Measurements from ENCODE around the gene SPIN2B. TPM values are rescaled to one million over a fixed set of nuclear protein-coding genes. Genes with fewer than 3 reads are reported as not detected.
"Not testable (repeated sequence)": the region's sequence is repeated elsewhere in the genome, so short reads cannot be mapped to it uniquely, and the experiment has no call there.

Gene SPIN2B
- 10 to 100 TPM; 10.4 to 12.0 TPM for total RNA-seq

GRCh38 chrX:57121162-57121755 is at the start of gene SPIN2B:
SPIN2B (minus strand) TSS chrX:57121548.
- ChIA-PET CTCF (no interaction called here), POLR2A (no interaction called here)
- H3K36me3 Mint-ChIP-seq (ENCODE audit: low read depth) = peaks cover 14% of the 10 kb centered on the region
- H3K4me1 Mint-ChIP-seq = peaks cover 17% of the 10 kb centered on the region
- DNase-seq = peak; percentile 85
- no peaks in the 10 kb centered on the region for H3K27me3 Mint-ChIP-seq
- H3K4me3 Mint-ChIP-seq = peak within 1 kb of the TSS; percentile 89
- H3K27ac Mint-ChIP-seq = peak within 1 kb of the TSS; percentile 93
- H3K9me3 Mint-ChIP-seq = no peaks in the 10 kb centered on the region

- ChIA-PET CTCF (interaction anchor here (1.3 kb wide), 1 partner anchor 26 kb away, joined by 3 read pairs; no protein-coding TSS in a partner anchor), POLR2A (no interaction called here)
- H3K9me3 Mint-ChIP-seq = no peaks in the 10 kb centered on the region
- DNase-seq = peak; percentile 5
- H3K4me3 Mint-ChIP-seq = no peak overlapping the region
- no peaks in the 10 kb centered on the region for H3K36me3 Mint-ChIP-seq (ENCODE audit: low read depth)
- H3K27me3 Mint-ChIP-seq = no peaks in the 10 kb centered on the region
- no peak overlapping the region for H3K27ac Mint-ChIP-seq
- peaks cover 1% of the 10 kb centered on the region for H3K4me1 Mint-ChIP-seq
Observed at GRCh38 chrX:57156397-57157049, 35.2 kb upstream of the SPIN2B start.

DNA sequence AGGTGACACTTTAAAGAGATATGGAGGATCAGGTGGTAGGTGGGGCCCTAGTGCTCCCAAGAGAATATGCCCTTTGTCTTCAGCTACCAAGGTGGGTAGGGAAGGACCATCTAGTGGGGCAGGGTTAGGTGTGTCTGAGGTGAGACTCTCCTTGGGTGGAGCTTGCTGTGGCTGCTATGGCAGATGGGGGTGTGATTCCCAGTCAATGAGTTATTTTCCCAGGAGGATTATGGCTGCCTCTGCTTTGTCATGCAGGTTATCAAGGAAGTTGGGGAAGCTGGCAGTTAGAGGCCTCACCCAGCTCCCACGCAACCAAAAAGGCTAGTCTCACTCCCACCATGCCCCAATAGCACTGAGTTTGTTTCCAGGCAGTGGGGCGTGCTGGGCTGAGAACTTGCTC is 33.8 kb upstream of the SPIN2B start:
- Mint-ChIP-seq H3K27me3 (no peaks in the 10 kb centered on the region), H3K4me1 (peaks cover 1% of the 10 kb centered on the region), H3K4me3 (no peak overlapping the region), H3K27ac (no peak overlapping the region), H3K36me3 (ENCODE audit: low read depth) (no peaks in the 10 kb centered on the region), H3K9me3 (no peaks in the 10 kb centered on the region)
- DNase-seq = no peak
- CTCF ChIA-PET = interaction anchor here (1.0 to 1.3 kb wide), 2 partner anchors 25 to 130 kb away, joined by 3 read pairs; no protein-coding TSS in a partner anchor
- POLR2A ChIA-PET = no interaction called here

DNA sequence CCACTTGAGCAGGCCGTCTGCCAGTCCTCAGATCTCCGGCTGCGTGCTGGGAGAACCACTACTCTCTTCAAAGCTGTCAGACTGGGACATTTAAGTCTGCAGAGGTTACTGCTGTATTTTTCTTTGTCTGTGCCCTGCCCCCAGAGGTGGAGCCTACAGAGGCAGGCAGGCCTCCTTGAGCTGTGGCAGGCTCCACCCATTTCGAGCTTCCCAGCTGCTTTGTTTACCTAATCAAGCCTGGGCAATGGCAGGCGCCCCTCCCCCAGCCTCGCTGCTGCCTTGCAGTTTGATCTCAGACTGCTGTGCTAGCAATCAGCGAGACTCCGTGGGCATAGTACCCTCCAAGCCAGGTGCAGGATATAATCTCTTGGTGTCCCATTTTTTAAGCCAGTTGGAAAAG is 30.9 kb upstream of the SPIN2B start:
- POLR2A ChIA-PET, H3K9me3 Mint-ChIP-seq: not testable (repeated sequence)

GRCh38 chrX:57138674-57139073 is 17.3 kb upstream of the SPIN2B start:
- no peaks in the 10 kb centered on the region for H3K9me3 Mint-ChIP-seq
- DNase-seq = no peak
- ChIA-PET CTCF (no interaction called here), POLR2A (no interaction called here)
- no peaks in the 10 kb centered on the region for H3K27me3 Mint-ChIP-seq
- no peak overlapping the region for H3K4me3 Mint-ChIP-seq
- peaks cover 7% of the 10 kb centered on the region for H3K4me1 Mint-ChIP-seq
- no peak overlapping the region for H3K27ac Mint-ChIP-seq
- H3K36me3 Mint-ChIP-seq (ENCODE audit: low read depth) = no peaks in the 10 kb centered on the region

More for the DNA sequence above, 30.9 kb upstream of the SPIN2B start:
- H3K4me1 Mint-ChIP-seq; H3K27me3 Mint-ChIP-seq; H3K4me3 Mint-ChIP-seq; H3K36me3 Mint-ChIP-seq (ENCODE audit: low read depth); CTCF ChIA-PET; H3K27ac Mint-ChIP-seq; DNase-seq: not testable (repeated sequence)

- Mint-ChIP-seq H3K9me3 (no peaks in the 10 kb centered on the region), H3K4me3 (no peak overlapping the region), H3K4me1 (peaks cover 7% of the 10 kb centered on the region), H3K27me3 (no peaks in the 10 kb centered on the region), H3K27ac (no peak overlapping the region), H3K36me3 (ENCODE audit: low read depth) (no peaks in the 10 kb centered on the region)
- no peak for DNase-seq
- ChIA-PET CTCF (no interaction called here), POLR2A (no interaction called here)
Observed at GRCh38 chrX:57137501-57137900, 16.2 kb upstream of the SPIN2B start.

GRCh38 chrX:57137073-57137472 is 15.7 kb upstream of the SPIN2B start, which contains the start of gene SPIN2A:
SPIN2A (minus strand) TSS chrX:57137397; CDS start chrX:57136597, 800 bp downstream.
- H3K4me1 Mint-ChIP-seq; CTCF ChIA-PET; POLR2A ChIA-PET; H3K4me3 Mint-ChIP-seq; H3K36me3 Mint-ChIP-seq (ENCODE audit: low read depth); H3K27me3 Mint-ChIP-seq; H3K9me3 Mint-ChIP-seq; DNase-seq; H3K27ac Mint-ChIP-seq: not testable (repeated sequence)

- CTCF ChIA-PET; H3K4me1 Mint-ChIP-seq; H3K4me3 Mint-ChIP-seq; DNase-seq; H3K36me3 Mint-ChIP-seq (ENCODE audit: low read depth); H3K27ac Mint-ChIP-seq; POLR2A ChIA-PET; H3K27me3 Mint-ChIP-seq; H3K9me3 Mint-ChIP-seq: not testable (repeated sequence)
Observed at GRCh38 chrX:57136589-57136988, 15.2 kb upstream of the SPIN2B start.

- H3K4me3 Mint-ChIP-seq = no peak overlapping the region
- DNase-seq = no peak
- POLR2A ChIA-PET = no interaction called here
- CTCF ChIA-PET = no interaction called here
- no peaks in the 10 kb centered on the region for H3K36me3 Mint-ChIP-seq (ENCODE audit: low read depth)
- H3K4me1 Mint-ChIP-seq = peaks cover 2% of the 10 kb centered on the region
- H3K9me3 Mint-ChIP-seq = no peaks in the 10 kb centered on the region
- H3K27me3 Mint-ChIP-seq = no peaks in the 10 kb centered on the region
- no peak overlapping the region for H3K27ac Mint-ChIP-seq
Observed at GRCh38 chrX:57135287-57135686, 13.9 kb upstream of the SPIN2B start.

DNA sequence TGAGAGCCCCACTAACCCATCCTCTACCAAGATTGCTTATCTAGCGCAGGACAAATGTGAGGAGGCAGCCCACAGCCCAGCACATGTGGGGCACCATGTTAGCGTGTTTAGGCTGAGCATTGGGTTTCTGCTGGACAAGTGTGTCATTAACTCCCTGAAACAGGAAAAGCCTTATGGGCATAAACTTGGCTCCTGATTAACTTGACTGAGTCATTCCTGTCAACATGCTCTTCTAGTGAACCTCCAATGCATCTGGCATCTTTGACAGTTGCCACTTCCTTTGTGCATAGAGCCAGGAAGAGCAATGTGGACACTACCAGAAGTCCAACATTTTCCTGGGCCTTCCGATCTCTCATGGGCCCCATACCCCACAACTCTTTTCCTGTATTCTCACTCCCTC is 13.4 kb upstream of the SPIN2B start:
- no peak for DNase-seq
- ChIA-PET POLR2A (no interaction called here), CTCF (no interaction called here)
- Mint-ChIP-seq H3K4me1 (peaks cover 2% of the 10 kb centered on the region), H3K4me3 (no peak overlapping the region), H3K27me3 (no peaks in the 10 kb centered on the region), H3K36me3 (ENCODE audit: low read depth) (no peaks in the 10 kb centered on the region), H3K9me3 (no peaks in the 10 kb centered on the region), H3K27ac (no peak overlapping the region)

DNA sequence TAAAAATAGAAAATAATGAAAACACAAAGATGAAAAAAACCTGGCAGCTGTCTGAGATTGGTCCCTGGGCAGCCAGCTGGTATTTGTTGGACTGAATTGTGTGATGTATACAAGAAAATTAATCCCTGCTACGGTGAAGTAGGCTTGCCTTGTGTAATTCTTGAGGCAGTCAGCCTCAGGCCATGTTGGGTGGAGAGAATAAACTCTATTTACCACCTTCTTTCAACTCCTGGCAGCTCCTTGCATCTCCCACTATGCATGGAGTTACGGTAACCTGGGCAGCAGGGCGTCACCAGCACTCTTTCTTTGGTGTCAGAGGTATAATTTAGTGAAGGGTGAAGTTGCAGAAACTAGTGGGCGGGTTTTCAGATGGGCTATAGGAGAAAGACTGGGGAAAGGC is 12.4 kb upstream of the SPIN2B start:
- no peak for DNase-seq
- H3K27ac Mint-ChIP-seq = no peak overlapping the region
- peaks cover 2% of the 10 kb centered on the region for H3K4me1 Mint-ChIP-seq
- CTCF ChIA-PET = no interaction called here
- POLR2A ChIA-PET = no interaction called here
- H3K9me3 Mint-ChIP-seq = no peaks in the 10 kb centered on the region
- H3K27me3 Mint-ChIP-seq = no peaks in the 10 kb centered on the region
- no peaks in the 10 kb centered on the region for H3K36me3 Mint-ChIP-seq (ENCODE audit: low read depth)
- H3K4me3 Mint-ChIP-seq = no peak overlapping the region

- H3K9me3 Mint-ChIP-seq; POLR2A ChIA-PET; H3K36me3 Mint-ChIP-seq (ENCODE audit: low read depth); CTCF ChIA-PET; H3K27me3 Mint-ChIP-seq; DNase-seq; H3K4me3 Mint-ChIP-seq; H3K4me1 Mint-ChIP-seq; H3K27ac Mint-ChIP-seq: not testable (repeated sequence)
Observed at GRCh38 chrX:57133284-57133683, 11.9 kb upstream of the SPIN2B start.

GRCh38 chrX:57132046-57132445 is 10.7 kb upstream of the SPIN2B start:
- H3K9me3 Mint-ChIP-seq = no peaks in the 10 kb centered on the region
- ChIA-PET POLR2A (no interaction called here), CTCF (no interaction called here)
- no peak overlapping the region for H3K27ac Mint-ChIP-seq
- DNase-seq = no peak
- H3K4me3 Mint-ChIP-seq = no peak overlapping the region
- no peaks in the 10 kb centered on the region for H3K36me3 Mint-ChIP-seq (ENCODE audit: low read depth)
- peaks cover 2% of the 10 kb centered on the region for H3K4me1 Mint-ChIP-seq
- no peaks in the 10 kb centered on the region for H3K27me3 Mint-ChIP-seq

- POLR2A ChIA-PET = no interaction called here
- DNase-seq = no peak
- Mint-ChIP-seq H3K27ac (peak overlapping the region; percentile 93), H3K9me3 (no peaks in the 10 kb centered on the region), H3K4me3 (peak overlapping the region; percentile 89), H3K27me3 (no peaks in the 10 kb centered on the region), H3K4me1 (peaks cover 17% of the 10 kb centered on the region), H3K36me3 (ENCODE audit: low read depth) (peaks cover 9% of the 10 kb centered on the region)
- CTCF ChIA-PET = no interaction called here
Observed at GRCh38 chrX:57121816-57122215, 468 bp upstream of the SPIN2B start.
